Ammon's horn (tissue), 1 donor: ENCODE measurements around the gene RHBDL1.
A peak's percentile ranks its signal among the peaks of the same experiment; 100 is the strongest.

Source experiments
- DNase-seq: peaks from one replicate; pipeline ENCODE4 v3.0.0-alpha.2; 2016; ENCODE audit warnings: low spot score

RHBDL1 gene

GRCh38 chr16:674214-674881, 1.1 kb upstream of the RHBDL1 start:
- DNase-seq = no peak

- no peak for DNase-seq
These were observed 553 bp downstream of the RHBDL1 start for GRCh38 chr16:675884-676564.

- no peak for DNase-seq
These were observed 1.1 kb downstream of the RHBDL1 start for GRCh38 chr16:676565-676902.

GRCh38 chr16:676913-677312, 1.4 kb downstream of the RHBDL1 start:
- DNase-seq = no peak

- no peak for DNase-seq
These were observed 2.1 kb downstream of the RHBDL1 start for GRCh38 chr16:677316-678190.

GRCh38 chr16:678209-678857, 2.9 kb downstream of the RHBDL1 start:
- DNase-seq = no peak

GRCh38 chr16:678858-679813, 3.7 kb downstream of the RHBDL1 start:
- DNase-seq = peak; percentile 72

GRCh38 chr16:679814-680624, 4.5 kb downstream of the RHBDL1 start, which contains the start of gene STUB1:
TSS of gene STUB1 (plus strand) at chr16:680410. CDS start at chr16:680526, 116 bp downstream.
- DNase-seq = peak; percentile 85

GRCh38 chr16:680625-680945, 5.1 kb downstream of the RHBDL1 start:
- DNase-seq = no peak

- DNase-seq = no peak
These were observed 5.7 kb downstream of the RHBDL1 start for GRCh38 chr16:680967-681745.

GRCh38 chr16:681746-682427, 6.4 kb downstream of the RHBDL1 start:
- no peak for DNase-seq

GRCh38 chr16:682493-683395, 7.3 kb downstream of the RHBDL1 start:
- DNase-seq = no peak

- no peak for DNase-seq
These were observed 8.1 kb downstream of the RHBDL1 start for GRCh38 chr16:683396-684070.

- peak; percentile 96 for DNase-seq
These were observed 8.8 kb downstream of the RHBDL1 start, which contains the start of gene JMJD8 for GRCh38 chr16:684071-684794. TSS of gene JMJD8 (minus strand) at chr16:684334. CDS start at chr16:684319, 15 bp downstream.

- no peak for DNase-seq
These were observed 9.7 kb downstream of the RHBDL1 start for GRCh38 chr16:684961-685696.

GRCh38 chr16:685967-686366, 10.5 kb downstream of the RHBDL1 start:
- no peak for DNase-seq
